Measurements from ENCODE around the gene SETD6.
"Not testable (repeated sequence)": the region's sequence is repeated elsewhere in the genome, so short reads cannot be mapped to it uniquely, and the experiment has no call there.

SETD6 gene

DNA sequence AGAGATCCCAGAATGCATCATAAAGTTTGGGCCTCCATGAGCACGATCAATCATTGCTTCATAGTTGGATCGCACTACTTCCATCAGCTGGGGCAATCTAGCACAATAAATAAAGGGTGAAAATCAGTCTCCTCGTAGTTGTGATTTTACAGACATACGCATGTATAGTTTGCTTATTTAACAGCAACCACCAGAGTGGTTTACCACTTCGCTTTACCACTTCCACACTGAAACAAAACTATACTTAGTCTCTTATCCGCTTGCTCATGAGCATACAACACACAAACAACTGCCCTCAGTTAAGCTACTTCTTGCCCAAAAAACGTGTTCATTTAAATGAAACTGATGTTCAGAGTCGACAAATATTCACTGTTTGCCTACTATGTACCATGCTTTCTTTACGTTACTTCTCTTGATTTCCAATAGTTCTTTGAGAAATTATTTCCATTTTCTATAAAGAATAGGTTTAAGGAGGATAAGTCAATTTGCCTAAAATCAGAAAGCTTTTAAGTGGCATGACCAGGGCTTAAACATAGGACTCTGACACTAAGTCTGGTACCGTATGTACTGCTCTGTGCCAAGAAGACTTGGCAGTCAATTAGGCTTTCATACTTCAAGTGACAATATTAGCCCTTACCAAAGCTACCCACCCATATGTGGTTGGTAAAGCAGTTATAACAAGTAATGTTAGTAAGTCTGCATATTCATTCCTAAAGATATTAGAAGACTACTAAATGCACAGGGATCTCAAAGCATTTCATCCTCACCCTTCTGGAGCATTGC is 22.0 kb downstream of the SETD6 start:
- no peak for DNase-seq

DNA sequence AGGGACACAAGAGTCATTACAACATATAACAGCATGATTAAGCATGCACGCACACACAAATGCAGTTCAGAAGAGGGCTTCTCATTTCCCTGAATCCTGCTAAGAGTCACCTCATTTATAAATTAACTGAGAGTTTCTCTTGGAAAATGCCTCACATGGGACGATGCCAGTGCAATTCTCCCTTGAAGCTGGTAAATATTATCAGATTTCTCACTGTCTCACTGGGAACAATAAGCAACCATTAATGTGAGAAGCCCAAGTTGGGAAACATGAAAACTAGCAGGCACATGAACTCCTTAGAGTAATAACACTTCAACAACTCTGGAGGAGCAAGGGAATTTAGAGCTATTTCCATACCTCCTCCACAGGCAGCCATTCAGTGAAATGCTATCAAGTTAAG is 26.4 kb downstream of the SETD6 start:
- DNase-seq: no peak

DNA sequence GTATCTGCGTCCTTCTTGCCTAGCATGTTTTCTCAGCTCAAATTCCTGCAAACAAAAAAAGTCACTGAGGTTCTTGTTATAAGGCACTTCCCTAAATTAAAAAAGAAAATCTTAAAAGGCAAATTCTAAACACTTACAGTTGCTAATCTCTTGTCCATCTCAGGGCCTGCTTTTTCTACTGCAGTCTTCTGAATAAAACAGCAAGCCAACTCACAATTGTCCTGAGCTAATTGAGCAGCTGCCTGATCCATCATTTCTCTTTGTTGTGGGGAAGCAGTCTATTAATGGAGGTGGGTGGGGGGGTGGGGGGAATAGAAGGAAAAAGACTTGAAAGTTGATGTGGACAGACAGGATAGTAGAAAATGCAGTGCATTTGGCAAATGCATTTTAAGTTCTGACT is 27.0 kb downstream of the SETD6 start:
- no peak for DNase-seq

DNA sequence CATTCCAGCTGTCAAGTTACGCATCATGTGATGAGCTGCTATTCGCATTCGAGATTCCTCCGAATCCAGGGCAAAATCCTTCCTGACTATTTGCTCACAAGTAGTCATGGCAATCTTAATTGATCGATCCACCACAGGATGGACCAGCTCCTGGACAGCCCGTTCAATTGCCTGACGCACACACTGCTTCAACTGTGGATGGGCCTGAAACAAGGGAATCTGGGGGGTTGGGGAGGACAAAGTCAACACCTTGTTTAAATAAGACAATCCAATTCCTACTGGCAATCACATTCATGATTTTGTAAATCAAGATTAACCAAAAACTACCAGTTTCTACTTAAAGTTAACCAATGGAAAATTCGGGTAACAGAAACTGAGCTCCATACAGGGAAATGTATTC is 28.4 kb downstream of the SETD6 start:
- DNase-seq: no peak

DNA sequence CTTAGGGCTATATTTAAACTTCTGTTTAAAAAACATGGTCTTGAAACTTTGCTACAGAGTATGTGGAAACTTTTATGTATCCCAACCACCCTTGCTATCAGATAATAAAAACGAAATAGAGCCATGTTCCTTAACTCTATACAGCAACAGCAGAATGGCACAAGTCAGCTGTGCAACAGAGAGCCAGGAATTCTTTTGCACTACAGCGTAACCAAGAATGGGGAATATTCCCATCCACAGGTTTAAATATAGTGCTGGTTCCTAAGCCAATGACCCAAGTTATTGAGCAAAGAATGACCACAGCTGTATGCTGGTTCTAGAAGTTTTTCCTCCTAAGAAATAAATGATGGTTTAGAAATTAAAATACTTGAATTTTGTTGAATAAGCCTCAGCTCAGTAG is 33.1 kb downstream of the SETD6 start:
- no peak for DNase-seq

DNA sequence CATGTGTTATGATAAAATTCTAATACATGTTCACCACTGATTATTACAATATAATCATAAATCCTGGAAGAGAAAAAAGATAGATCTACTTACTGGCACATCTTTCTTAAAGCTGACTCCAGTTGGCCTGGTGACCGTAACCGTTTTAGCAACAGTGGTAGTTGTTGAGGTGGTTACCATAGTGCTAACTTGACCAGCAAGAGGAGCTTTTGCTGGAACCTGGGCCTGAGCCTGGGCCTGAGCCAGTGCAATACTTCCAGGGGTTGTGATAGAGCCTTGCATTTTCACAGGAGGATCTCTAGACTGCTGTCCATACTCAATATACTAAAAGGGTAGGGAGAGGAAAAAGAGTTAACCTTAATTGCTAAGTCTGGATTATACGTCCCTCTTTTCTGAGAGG is 36.2 kb downstream of the SETD6 start:
- no peak for DNase-seq

DNA sequence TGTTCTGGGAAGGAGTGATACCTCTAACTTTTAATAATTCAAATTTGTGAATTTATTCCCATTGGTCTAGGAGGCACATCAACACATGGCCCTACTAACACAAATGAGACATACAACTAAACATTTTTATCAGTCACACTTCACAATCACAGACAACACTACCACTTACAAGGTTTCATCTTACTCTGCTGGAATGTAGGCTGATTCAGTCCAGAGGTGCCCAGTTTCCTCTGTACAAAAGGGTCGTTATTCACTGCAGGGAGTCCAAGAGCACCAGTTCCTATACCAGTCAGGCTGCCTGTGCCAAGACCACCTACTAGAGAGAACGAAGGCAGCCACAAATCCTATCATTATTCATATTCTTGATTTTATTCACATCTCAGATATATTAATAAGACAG is 41.4 kb downstream of the SETD6 start:
- no peak for DNase-seq

DNA sequence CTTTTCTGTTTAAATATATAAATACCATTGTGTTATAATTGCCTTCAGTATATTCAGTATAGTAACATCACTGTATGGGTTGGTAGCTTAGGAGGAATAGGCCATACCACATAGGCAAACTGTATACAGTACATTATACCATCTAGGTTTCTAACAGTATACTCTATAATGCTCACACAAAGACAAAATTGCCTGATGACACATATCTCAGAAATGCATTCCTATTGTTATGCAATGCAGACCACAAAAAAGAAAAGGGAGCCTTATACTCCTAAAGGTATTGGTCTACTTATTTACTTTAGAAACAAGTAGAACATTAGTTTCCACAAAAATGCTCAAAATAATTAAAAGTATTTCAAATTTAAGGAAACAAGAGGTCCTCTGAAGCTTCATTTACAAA is 47.9 kb downstream of the SETD6 start:
- DNase-seq: no peak

DNA sequence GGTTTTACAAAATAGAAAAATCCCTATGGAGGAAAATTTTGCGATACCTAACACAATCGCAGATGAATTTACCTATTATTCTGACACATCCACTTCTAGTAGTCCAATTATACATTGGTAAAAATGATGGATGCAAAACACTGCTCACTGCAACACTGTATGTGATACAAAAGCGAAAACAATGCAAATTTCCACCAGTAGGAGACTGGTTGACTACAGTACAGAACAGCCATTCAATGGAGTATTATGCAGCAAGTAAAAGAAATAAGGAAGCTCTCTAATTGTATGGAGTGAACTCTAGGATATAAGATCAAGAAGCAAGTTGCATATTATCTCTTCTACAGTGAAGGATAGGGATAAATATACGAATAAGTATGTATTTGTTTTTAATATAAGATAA is 48.5 kb downstream of the SETD6 start:
- DNase-seq: no peak

DNA sequence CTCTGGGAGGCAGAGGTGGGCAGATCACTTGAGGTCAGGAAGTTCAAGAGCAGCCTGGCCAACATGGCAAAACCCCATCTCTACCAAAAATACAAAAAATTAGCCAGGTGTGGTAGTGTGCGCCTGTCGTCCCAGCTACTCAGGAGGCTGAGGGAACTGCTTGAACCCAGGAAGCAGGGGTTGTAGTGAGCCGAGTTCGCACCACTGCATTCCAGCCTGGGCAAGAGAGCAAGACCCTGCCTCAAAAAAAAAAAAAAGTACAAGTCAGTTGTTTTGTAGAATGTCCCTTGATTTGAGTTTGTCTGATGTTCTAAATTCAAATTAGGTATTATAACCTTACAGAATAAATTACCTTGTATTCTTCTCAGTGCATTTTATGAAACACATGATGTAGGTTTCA is 50.4 kb downstream of the SETD6 start:
- not testable (repeated sequence) for DNase-seq

All from C1 segment of cervical spinal cord (tissue), 14 donors.